ENCODE results near the gene SCUBE2.

GRCh38 chr11:9014826-9015225 lies 76.6 kb downstream of the SCUBE2 start:
- TF ChIP-seq MAFK (IDR thresholded peaks at IDR 0.05; ENCODE audit: partially characterized antibody) (no peak), CTCF (IDR thresholded peaks at IDR 0.05) (no peak), JUNB (IDR thresholded peaks at IDR 0.05) (no peak), EP300 (IDR thresholded peaks at IDR 0.05) (no peak), BCL3 (IDR thresholded peaks at IDR 0.05) (no peak), KDM5A (IDR thresholded peaks at IDR 0.05) (no peak)

All from A549 (cell line).